GM12864 (cell line): ENCODE results near the gene MYO5A.
"Not testable (repeated sequence)": the region's sequence is repeated elsewhere in the genome, so short reads cannot be mapped to it uniquely, and the experiment has no call there.

Source experiments
- DNase-seq: peaks from one replicate; pipeline ENCODE4 v3.0.0-alpha.2; 2011; ENCODE audit warnings: low read depth
- H3K4me3 ChIP-seq: 2 replicates; pipeline ENCODE4 v1.5.1; 2011; ENCODE audit warnings: mild to moderate bottlenecking, low read depth, low read length, control low read depth
- CTCF ChIP-seq: IDR thresholded peaks from 2 replicates; pipeline ENCODE4 v1.5.1; 2011; ENCODE audit warnings: low read depth, mild to moderate bottlenecking, moderate library complexity, low read length, control low read depth, inconsistent platforms; ENCODE audit errors: missing control alignments

MYO5A gene

GRCh38 chr15:52440946-52441345 is 87.7 kb downstream of the MYO5A start:
- no peak for DNase-seq
- no peak overlapping the region for H3K4me3 ChIP-seq
- TF ChIP-seq CTCF, result no peak

DNA sequence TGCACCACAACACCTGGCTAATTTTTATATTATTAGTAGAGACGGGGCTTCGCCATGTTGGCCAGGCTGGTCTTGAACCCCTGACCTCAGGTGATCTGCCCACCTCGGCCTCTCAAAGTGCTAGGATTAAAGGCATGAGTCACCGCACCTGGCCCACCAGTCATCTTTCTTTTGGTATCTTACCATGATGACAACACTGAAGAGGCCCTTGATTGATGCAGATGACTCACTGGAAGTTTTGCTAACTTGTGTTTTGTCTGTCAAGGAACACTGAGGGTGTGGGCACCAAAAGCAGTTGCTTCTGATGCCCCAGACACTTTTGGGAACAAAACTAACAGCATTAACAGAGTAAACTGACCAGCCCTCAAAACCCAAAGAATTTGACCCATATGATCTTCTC is 88.3 kb downstream of the MYO5A start:
- TF ChIP-seq CTCF, result no peak
- H3K4me3 ChIP-seq, result no peak overlapping the region
- DNase-seq, result no peak

GRCh38 chr15:52439470-52439869 is 89.2 kb downstream of the MYO5A start:
- H3K4me3 ChIP-seq, result no peak overlapping the region
- no peak for TF ChIP-seq CTCF
- DNase-seq, result no peak

DNA sequence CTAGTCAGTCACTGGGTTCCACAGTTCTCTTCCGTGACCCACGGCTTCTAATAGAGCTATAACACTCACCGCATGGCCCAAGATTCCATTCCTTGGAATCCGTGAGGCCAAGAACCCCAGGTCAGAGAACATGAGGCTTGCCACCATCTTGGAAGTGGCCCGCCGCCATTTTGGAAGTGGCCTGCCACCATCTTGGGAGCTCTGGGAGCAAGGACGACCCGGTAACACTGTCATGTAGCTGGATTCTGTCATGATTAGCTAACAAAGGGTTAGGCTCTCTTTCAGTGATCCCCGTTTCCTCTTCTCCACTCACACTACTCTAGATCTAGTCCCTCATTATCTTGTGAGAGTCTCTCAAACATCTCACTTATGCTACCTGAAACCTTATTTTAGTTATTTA is 89.6 kb downstream of the MYO5A start:
- not testable (repeated sequence) for DNase-seq

DNA sequence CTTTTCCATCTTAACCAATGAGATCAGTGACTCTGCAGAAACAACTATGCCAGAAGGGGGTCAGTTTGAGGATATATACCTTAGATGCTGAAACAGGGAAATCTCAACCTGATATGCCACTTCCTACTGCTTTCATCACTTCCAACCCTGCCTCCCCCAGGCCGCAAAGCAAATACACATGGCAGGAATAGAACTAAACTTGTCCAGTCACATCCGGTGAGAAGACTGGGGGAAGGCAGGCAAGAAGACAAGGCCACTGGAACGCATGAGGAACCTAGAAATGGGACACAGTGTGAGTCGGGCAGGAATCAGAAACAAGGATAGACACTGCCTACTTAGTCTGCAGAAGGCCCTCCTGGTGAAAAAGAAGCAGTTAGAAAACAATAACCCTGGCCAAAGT is 90.6 kb downstream of the MYO5A start:
- no peak overlapping the region for H3K4me3 ChIP-seq
- DNase-seq, result no peak
- no peak for TF ChIP-seq CTCF

More for the DNA sequence above, 89.6 kb downstream of the MYO5A start:
- H3K4me3 ChIP-seq, result not testable (repeated sequence)

- no peak overlapping the region for H3K4me3 ChIP-seq
- no peak for DNase-seq
- TF ChIP-seq CTCF, result no peak
Observed at GRCh38 chr15:52437646-52438045, 91.0 kb downstream of the MYO5A start.

GRCh38 chr15:52436981-52437380 is 91.7 kb downstream of the MYO5A start:
- no peak for DNase-seq
- H3K4me3 ChIP-seq, result no peak overlapping the region
- TF ChIP-seq CTCF, result no peak

- TF ChIP-seq CTCF, result no peak
- DNase-seq, result no peak
- H3K4me3 ChIP-seq, result no peak overlapping the region
Observed at GRCh38 chr15:52434885-52435284, 93.8 kb downstream of the MYO5A start.
